Osteocyte (in vitro differentiated cells): Measurements from ENCODE around the gene RAD51AP2. TPM values are rescaled to one million over a fixed set of nuclear protein-coding genes. Genes with fewer than 3 reads are reported as not detected.

Experiments used
- DNase-seq: peaks from one replicate; pipeline ENCODE4 v3.0.0; 2021; ENCODE audit warnings: mixed read lengths; ENCODE audit not compliant: unreplicated experiment; ENCODE audit errors: extremely low spot score
- H3K27ac Mint-ChIP-seq: one replicate; pipeline ENCODE4 v1.8.0; 2021; ENCODE audit warnings: mild to moderate bottlenecking, mixed read lengths; ENCODE audit not compliant: unreplicated experiment
- H3K27me3 Mint-ChIP-seq: one replicate; pipeline ENCODE4 v1.8.0; 2021; ENCODE audit warnings: mixed read lengths; ENCODE audit not compliant: unreplicated experiment
- H3K36me3 Mint-ChIP-seq: one replicate; pipeline ENCODE4 v1.8.0; 2021; ENCODE audit warnings: mixed read lengths; ENCODE audit not compliant: unreplicated experiment
- H3K4me1 Mint-ChIP-seq: one replicate; pipeline ENCODE4 v1.8.0; 2021; ENCODE audit warnings: mixed read lengths; ENCODE audit not compliant: unreplicated experiment
- H3K4me3 Mint-ChIP-seq: one replicate; pipeline ENCODE4 v1.8.0; 2021; ENCODE audit warnings: mild to moderate bottlenecking, moderate library complexity, mixed read lengths; ENCODE audit not compliant: unreplicated experiment
- H3K9me3 Mint-ChIP-seq: one replicate; pipeline ENCODE4 v1.8.0; 2021; ENCODE audit warnings: mixed read lengths; ENCODE audit not compliant: unreplicated experiment
- CTCF ChIP-seq: fragments of 200-600 bp; sonication (generic); IDR thresholded peaks from 2 replicates; pipeline ENCODE4 v1.5.0; 2021; ENCODE audit warnings: antibody characterized with exemption, mild to moderate bottlenecking, moderate library complexity
- total RNA-seq: library from RNA; stranded (reverse); gene quantifications from 2 replicates; pipeline ENCODE4 v1.2.1, GENCODE V29; 2021

Gene RAD51AP2
- total RNA-seq, 1 donor from 2014 or later = not detected

GRCh38 chr2:17521621-17522020 lies 3.4 kb upstream of the RAD51AP2 start:
- no peak for TF ChIP-seq CTCF

GRCh38 chr2:17520761-17521160 lies 2.5 kb upstream of the RAD51AP2 start:
- no peak for TF ChIP-seq CTCF
- H3K27ac Mint-ChIP-seq = no peak overlapping the region

More at GRCh38 chr2:17521621-17522020, 3.4 kb upstream of the RAD51AP2 start:
- Mint-ChIP-seq H3K4me3 (no peak overlapping the region), H3K27me3 (peaks cover 46% of the 10 kb centered on the region), H3K9me3 (no peaks in the 10 kb centered on the region), H3K4me1 (peaks cover 8% of the 10 kb centered on the region), H3K36me3 (no peaks in the 10 kb centered on the region), H3K27ac (no peak overlapping the region)
- DNase-seq = no peak

GRCh38 chr2:17519486-17519885 lies 1.2 kb upstream of the RAD51AP2 start:
- no peak overlapping the region for H3K4me3 Mint-ChIP-seq
- DNase-seq = no peak
- no peaks in the 10 kb centered on the region for H3K9me3 Mint-ChIP-seq
- H3K4me1 Mint-ChIP-seq = peaks cover 8% of the 10 kb centered on the region
- H3K27ac Mint-ChIP-seq = no peak overlapping the region
- H3K36me3 Mint-ChIP-seq = no peaks in the 10 kb centered on the region
- peaks cover 52% of the 10 kb centered on the region for H3K27me3 Mint-ChIP-seq
- TF ChIP-seq CTCF = no peak

More at GRCh38 chr2:17520761-17521160, 2.5 kb upstream of the RAD51AP2 start:
- Mint-ChIP-seq H3K9me3 (no peaks in the 10 kb centered on the region), H3K27me3 (peaks cover 45% of the 10 kb centered on the region), H3K4me1 (peaks cover 8% of the 10 kb centered on the region), H3K36me3 (no peaks in the 10 kb centered on the region), H3K4me3 (no peak overlapping the region)
- no peak for DNase-seq

GRCh38 chr2:17517481-17518211 lies 594 bp downstream of the RAD51AP2 start:
- Mint-ChIP-seq H3K4me1 (peaks cover 8% of the 10 kb centered on the region), H3K9me3 (no peaks in the 10 kb centered on the region), H3K27me3 (peaks cover 49% of the 10 kb centered on the region), H3K4me3 (peak overlapping the region; percentile 46), H3K27ac (no peak overlapping the region), H3K36me3 (no peaks in the 10 kb centered on the region)
- DNase-seq = no peak
- TF ChIP-seq CTCF = no peak

DNA sequence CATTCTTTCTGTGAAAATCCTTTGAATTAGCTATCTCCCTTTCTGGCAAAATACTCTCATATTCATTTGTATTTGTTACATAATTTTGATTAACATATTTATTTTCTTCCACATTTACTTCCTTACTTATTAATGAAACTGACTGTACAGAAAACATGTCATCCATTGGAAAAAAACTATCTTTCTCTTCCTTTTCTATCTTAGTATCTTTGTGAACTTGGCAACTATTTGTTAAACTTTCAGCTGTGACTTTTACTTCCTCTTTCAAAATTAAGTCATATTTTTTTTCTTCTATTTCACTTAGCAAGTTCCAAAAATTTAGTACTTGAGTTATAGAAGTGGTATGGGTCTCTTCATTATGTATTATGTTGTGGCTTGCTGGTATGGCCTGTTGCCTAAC lies 2.6 kb downstream of the RAD51AP2 start:
- DNase-seq = no peak
- no peak for TF ChIP-seq CTCF
- Mint-ChIP-seq H3K36me3 (no peaks in the 10 kb centered on the region), H3K27ac (no peak overlapping the region), H3K4me3 (no peak overlapping the region), H3K9me3 (no peaks in the 10 kb centered on the region), H3K4me1 (peaks cover 8% of the 10 kb centered on the region), H3K27me3 (peaks cover 44% of the 10 kb centered on the region)
